Stimulated activated naive CD8-positive, alpha-beta T cell treated with anti-CD3 and anti-CD28 coated beads, Interleukin-15, Interleukin-2, amounts not matched to agents 100 ng/mL and 50 ng/mL, for 24 hours (primary cell): ENCODE results near the gene ASMTL.

ENCODE experiments used
- H3K27ac Mint-ChIP-seq: one replicate; pipeline ENCODE4 v1.8.0; 2021; ENCODE audit warnings: mild to moderate bottlenecking, mixed read lengths
- H3K27me3 Mint-ChIP-seq: one replicate; pipeline ENCODE4 v1.8.0; 2021; ENCODE audit warnings: mixed read lengths
- H3K36me3 Mint-ChIP-seq: one replicate; pipeline ENCODE4 v1.8.0; 2021; ENCODE audit warnings: low read depth, mixed read lengths
- H3K4me1 Mint-ChIP-seq: one replicate; pipeline ENCODE4 v1.8.0; 2021; ENCODE audit warnings: low read depth, mixed read lengths
- H3K4me3 Mint-ChIP-seq: one replicate; pipeline ENCODE4 v1.8.0; 2021; ENCODE audit warnings: mild to moderate bottlenecking, mixed read lengths
- H3K9me3 Mint-ChIP-seq: one replicate; pipeline ENCODE4 v1.8.0; 2021; ENCODE audit warnings: mixed read lengths

Gene ASMTL

DNA sequence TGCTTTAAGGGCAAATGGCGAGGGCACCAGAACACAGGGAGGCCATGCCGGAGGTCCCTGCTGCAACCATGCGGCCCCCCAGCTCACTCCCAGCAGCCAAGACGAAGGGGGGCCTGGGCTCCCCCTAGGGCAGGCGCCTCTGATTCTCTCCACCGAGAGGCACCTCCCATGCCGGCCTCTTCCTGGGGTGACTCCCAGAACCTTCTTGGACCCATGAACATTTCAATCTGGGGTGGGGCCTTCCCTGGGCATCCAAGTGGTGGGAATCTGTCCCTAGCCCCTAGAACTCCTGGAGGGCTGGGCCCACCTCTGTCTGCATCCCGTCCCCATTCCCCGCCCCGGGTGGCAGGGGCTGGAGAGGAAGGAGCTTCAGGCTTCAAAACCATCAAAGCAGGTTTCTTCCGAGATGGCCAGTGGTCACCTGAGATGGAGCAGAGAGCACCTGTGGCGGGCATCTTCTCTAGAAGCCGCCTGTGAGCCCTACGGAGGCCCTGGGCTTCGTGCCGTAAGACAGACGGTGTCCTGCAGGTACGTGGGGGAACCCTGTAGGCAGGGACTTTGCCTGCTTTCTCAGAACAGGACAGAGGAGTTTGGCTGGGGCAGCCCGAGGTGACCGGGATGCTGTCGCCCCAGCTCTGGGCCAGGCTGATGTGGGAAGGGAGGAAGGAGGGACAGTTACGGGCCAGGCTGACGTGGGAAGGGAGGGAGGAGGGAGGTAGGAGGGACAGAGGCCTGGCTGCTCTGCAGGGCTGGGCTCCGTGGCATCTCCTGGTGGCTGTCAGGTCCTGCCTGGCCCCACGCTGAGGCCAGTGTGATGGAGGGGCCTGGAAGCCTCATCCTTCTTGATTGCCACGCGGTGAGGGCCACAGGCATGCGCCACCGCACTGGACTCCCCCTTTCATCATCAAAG is 54.0 kb downstream of the ASMTL start:
- no peaks in the 10 kb centered on the region for H3K27me3 Mint-ChIP-seq
- H3K36me3 Mint-ChIP-seq, result peaks cover 25% of the 10 kb centered on the region
- no peaks in the 10 kb centered on the region for H3K9me3 Mint-ChIP-seq
- H3K27ac Mint-ChIP-seq, result no peak overlapping the region
- no peak overlapping the region for H3K4me3 Mint-ChIP-seq
- H3K4me1 Mint-ChIP-seq, result peaks cover 24% of the 10 kb centered on the region

- H3K27ac Mint-ChIP-seq, result no peak overlapping the region
- H3K9me3 Mint-ChIP-seq, result no peaks in the 10 kb centered on the region
- no peak overlapping the region for H3K4me3 Mint-ChIP-seq
- no peaks in the 10 kb centered on the region for H3K27me3 Mint-ChIP-seq
- H3K4me1 Mint-ChIP-seq, result peaks cover 32% of the 10 kb centered on the region
- H3K36me3 Mint-ChIP-seq, result peaks cover 25% of the 10 kb centered on the region
Measured at GRCh38 chrX:1397441-1398270, 55.1 kb downstream of the ASMTL start.

DNA sequence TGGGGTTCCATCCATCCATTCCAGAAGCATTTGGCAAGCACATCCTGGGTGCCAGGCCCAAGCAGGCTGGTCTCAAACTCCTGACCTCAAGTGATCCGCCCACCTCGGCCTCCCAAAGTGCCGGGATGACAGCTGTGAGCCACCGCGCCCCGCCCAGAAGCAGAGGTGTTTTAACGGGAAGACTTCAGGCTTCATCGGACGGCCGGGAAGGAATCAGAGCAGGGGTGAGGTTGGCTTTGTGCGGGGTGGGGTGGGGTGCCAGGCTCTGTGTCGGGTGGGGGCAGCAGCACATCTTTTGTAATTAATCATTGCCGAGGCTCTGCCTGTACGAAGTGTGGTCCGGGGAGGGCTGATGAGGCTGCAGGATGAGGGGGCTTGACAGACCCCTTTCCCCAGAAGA is 55.7 kb downstream of the ASMTL start:
- H3K27me3 Mint-ChIP-seq, result no peaks in the 10 kb centered on the region
- no peak overlapping the region for H3K27ac Mint-ChIP-seq

GRCh38 chrX:1395646-1396216 is 57.0 kb downstream of the ASMTL start:
- peak overlapping the region; percentile 85 for H3K27ac Mint-ChIP-seq
- peaks cover 39% of the 10 kb centered on the region for H3K4me1 Mint-ChIP-seq
- no peaks in the 10 kb centered on the region for H3K9me3 Mint-ChIP-seq
- peak overlapping the region; percentile 37 for H3K4me3 Mint-ChIP-seq
- H3K36me3 Mint-ChIP-seq, result peaks cover 32% of the 10 kb centered on the region
- no peaks in the 10 kb centered on the region for H3K27me3 Mint-ChIP-seq

More for the DNA sequence above, 55.7 kb downstream of the ASMTL start:
- Mint-ChIP-seq H3K9me3 (no peaks in the 10 kb centered on the region), H3K4me3 (no peak overlapping the region), H3K4me1 (peaks cover 32% of the 10 kb centered on the region), H3K36me3 (peaks cover 25% of the 10 kb centered on the region)

- H3K4me1 Mint-ChIP-seq, result peaks cover 47% of the 10 kb centered on the region
- H3K27me3 Mint-ChIP-seq, result no peaks in the 10 kb centered on the region
- H3K4me3 Mint-ChIP-seq, result peak overlapping the region; percentile 94
- peaks cover 40% of the 10 kb centered on the region for H3K36me3 Mint-ChIP-seq
- H3K27ac Mint-ChIP-seq, result peak overlapping the region; percentile 85
- no peaks in the 10 kb centered on the region for H3K9me3 Mint-ChIP-seq
Measured at GRCh38 chrX:1394731-1395501, 57.8 kb downstream of the ASMTL start.

DNA sequence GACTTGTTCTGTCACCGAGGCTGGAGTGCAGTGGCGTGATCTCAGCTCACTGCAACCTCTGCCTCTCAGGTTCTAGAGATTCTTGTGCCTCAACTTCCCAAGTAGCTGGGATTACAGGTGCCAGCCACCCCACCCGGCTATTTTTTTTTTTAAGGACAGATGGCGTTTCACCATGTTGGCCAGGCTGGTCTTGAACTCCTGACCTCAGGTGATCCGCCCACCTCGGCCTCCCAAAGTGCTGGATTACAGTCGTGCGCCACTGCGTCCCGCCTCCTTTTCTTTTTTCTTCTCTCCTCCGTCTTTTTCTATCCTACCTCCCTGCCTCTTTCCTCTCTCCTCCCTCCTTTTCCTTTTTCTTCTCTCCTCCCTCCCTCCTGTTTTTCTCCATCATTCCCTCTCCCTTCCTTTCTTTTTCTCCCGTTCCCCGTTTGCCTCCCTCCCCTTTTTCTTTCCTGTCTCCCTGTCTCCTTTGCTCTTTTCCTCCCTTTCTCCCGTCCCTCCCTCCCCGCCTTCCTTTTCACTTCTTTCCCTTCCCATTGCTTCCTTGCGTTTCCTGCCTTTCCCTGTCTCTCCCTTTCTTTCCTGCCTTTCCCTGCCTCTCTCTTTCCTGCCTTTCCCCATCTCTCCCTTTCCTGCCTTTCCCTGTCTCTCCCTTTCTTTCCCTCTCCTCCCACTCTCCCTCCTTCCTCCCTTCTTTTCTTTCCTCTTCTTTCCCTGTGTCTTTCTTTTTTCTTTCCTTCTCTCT is 58.7 kb downstream of the ASMTL start:
- Mint-ChIP-seq H3K27ac (peak overlapping the region; percentile 96), H3K4me1 (peaks cover 56% of the 10 kb centered on the region), H3K9me3 (no peaks in the 10 kb centered on the region), H3K4me3 (peak overlapping the region; percentile 94), H3K36me3 (peaks cover 49% of the 10 kb centered on the region), H3K27me3 (no peaks in the 10 kb centered on the region)

GRCh38 chrX:1392376-1393068 is 60.2 kb downstream of the ASMTL start:
- Mint-ChIP-seq H3K36me3 (peaks cover 60% of the 10 kb centered on the region), H3K27ac (peak overlapping the region; percentile 96), H3K4me1 (peaks cover 71% of the 10 kb centered on the region), H3K4me3 (peak overlapping the region; percentile 94), H3K27me3 (no peaks in the 10 kb centered on the region), H3K9me3 (no peaks in the 10 kb centered on the region)

DNA sequence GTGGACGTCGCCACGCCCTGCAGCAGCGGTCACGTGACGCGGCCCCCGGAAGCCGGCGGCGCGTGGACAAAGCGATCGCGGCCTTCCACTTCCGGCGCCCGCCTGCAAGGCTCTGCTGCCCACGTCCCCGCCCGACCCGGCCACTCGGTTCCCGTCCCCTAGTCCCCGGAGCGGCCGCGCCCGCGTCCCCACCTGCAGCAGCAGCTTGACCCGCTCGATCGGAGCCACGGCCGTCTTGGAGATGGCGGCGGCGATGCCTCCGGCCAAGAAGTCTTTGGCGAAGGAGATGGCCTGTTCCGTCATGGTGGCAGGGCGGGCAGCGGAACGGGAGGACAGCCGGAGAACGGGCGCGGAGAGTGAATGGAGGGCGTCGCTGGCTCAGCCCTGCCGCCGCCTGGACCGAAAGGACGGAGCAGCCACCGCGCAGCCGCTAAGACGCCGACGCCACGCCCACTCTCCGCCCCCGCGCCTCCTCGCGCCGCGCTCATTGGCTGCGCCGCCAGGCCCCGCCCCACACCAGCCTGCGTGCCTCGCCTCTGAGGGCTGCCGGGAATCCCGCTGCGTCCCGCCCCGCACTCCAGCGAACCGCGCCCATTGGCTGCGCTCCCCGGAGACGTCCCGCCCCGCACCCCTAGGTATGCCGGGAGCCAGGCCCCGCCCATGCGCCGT is 60.9 kb downstream of the ASMTL start, which contains the start of gene SLC25A6:
SLC25A6 (minus strand) TSS at position 407 of the 669 bp plus-strand sequence; CDS start at position 303, 104 bp downstream.
- H3K27me3 Mint-ChIP-seq, result no peaks in the 10 kb centered on the region
- peaks cover 66% of the 10 kb centered on the region for H3K36me3 Mint-ChIP-seq
- H3K4me3 Mint-ChIP-seq, result peak within 1 kb of the TSS; percentile 94
- H3K9me3 Mint-ChIP-seq, result no peaks in the 10 kb centered on the region
- H3K4me1 Mint-ChIP-seq, result peaks cover 71% of the 10 kb centered on the region
- peak within 1 kb of the TSS; percentile 96 for H3K27ac Mint-ChIP-seq

DNA sequence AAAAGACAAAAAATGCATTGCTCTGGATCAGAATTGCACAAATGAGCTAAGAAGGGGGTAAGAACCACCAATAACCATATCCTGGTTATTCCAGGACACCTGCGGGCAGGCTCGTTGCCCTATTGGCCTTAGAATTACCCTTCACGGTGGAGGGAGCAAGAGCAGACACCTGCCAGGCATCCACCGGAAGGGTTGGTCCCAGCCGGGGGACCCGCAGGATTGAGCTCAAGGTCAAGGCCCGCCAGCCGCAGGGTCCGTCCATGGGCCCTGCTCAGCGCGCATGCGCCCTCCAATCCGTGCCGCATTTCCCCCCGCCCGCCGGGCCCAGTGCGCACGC is 61.4 kb downstream of the ASMTL start:
- Mint-ChIP-seq H3K36me3 (peaks cover 68% of the 10 kb centered on the region), H3K9me3 (no peaks in the 10 kb centered on the region), H3K4me3 (peak overlapping the region; percentile 94), H3K27me3 (no peaks in the 10 kb centered on the region), H3K4me1 (peaks cover 73% of the 10 kb centered on the region), H3K27ac (peak overlapping the region; percentile 93)

DNA sequence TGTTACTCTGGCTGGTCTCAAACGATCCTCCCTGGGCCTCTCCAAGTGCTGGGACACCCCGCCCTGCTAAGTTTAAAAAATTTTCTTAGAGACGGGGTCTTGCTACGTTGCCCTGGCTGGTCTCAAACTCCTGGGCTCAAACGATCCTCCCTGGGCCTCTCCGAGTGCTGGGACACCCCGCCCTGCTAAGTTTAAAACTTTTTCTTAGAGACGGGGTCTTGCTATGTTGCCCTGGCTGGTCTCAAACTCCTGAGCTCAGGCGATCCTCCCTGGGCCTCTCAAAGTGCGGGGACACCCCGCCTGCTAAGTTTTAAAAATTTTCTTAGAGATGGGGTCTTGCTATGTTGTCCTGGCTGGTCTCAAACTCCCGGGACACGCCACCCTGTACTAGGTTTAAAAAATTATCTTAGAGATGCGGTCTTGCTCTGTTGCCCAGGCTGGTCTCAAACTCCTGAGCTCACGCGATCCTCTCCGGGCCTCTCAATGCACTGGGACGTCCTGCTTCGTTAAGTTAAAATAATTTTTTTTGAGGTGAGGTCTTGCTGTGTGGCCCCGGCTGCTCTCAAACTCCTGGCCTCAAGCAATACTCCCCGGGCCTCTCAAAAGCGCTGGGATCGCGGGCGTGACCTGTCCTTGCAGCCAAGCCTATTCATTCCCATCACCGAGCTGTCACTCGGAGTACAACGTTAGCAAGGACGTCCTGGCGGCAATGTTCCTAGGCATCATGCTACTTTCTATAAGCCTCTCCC is 61.9 kb downstream of the ASMTL start:
- H3K4me1 Mint-ChIP-seq, result peaks cover 71% of the 10 kb centered on the region
- no peaks in the 10 kb centered on the region for H3K9me3 Mint-ChIP-seq
- peaks cover 65% of the 10 kb centered on the region for H3K36me3 Mint-ChIP-seq
- H3K27ac Mint-ChIP-seq, result peak overlapping the region; percentile 93
- peak overlapping the region; percentile 94 for H3K4me3 Mint-ChIP-seq
- no peaks in the 10 kb centered on the region for H3K27me3 Mint-ChIP-seq

DNA sequence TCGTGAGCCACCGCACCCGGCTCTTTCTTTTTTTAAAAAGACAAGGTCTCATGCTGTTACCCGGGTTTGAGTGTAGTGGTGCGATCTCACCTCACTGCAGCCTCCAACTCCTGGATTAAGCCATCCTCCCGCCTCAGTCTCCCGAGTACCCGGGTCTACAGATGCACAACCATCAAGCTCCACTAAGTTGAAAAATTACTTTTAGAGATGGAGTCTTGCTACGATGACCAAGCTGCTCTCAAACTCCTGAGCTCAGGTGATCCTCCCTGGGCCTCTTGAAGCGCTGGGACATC is 62.8 kb downstream of the ASMTL start:
- Mint-ChIP-seq H3K27ac (peak overlapping the region; percentile 11), H3K36me3 (peaks cover 66% of the 10 kb centered on the region), H3K4me1 (peaks cover 62% of the 10 kb centered on the region), H3K27me3 (no peaks in the 10 kb centered on the region), H3K9me3 (no peaks in the 10 kb centered on the region), H3K4me3 (peak overlapping the region; percentile 94)

GRCh38 chrX:1389181-1389992 is 63.3 kb downstream of the ASMTL start:
- no peaks in the 10 kb centered on the region for H3K27me3 Mint-ChIP-seq
- H3K4me3 Mint-ChIP-seq, result peak overlapping the region; percentile 55
- no peaks in the 10 kb centered on the region for H3K9me3 Mint-ChIP-seq
- peaks cover 59% of the 10 kb centered on the region for H3K4me1 Mint-ChIP-seq
- H3K36me3 Mint-ChIP-seq, result peaks cover 67% of the 10 kb centered on the region
- peak overlapping the region; percentile 76 for H3K27ac Mint-ChIP-seq
